MM.1S (cell line): Measurements from ENCODE around the gene MTCH2.
A peak's percentile ranks its signal among the peaks of the same experiment; 100 is the strongest.

Experiments used
- DNase-seq: peaks from one replicate; pipeline ENCODE4 v3.0.0-alpha.2; 2015
- H2AFZ ChIP-seq: fragments of 300-600 bp; sonication (generic); 2 replicates; pipeline ENCODE4 v1.6.0; 2016; ENCODE audit warnings: antibody characterized with exemption, low read length
- H3F3A ChIP-seq: fragments of 300-600 bp; sonication (generic); 2 replicates; pipeline ENCODE4 v1.6.1; 2016; ENCODE audit warnings: mild to moderate bottlenecking, antibody characterized with exemption, low read length, moderate library complexity, mixed read lengths; ENCODE audit not compliant: insufficient read depth
- H3K27ac ChIP-seq: fragments of 300-600 bp; sonication (generic); 2 replicates; pipeline ENCODE4 v1.5.1; 2016; ENCODE audit warnings: mild to moderate bottlenecking, low read length
- H3K27me3 ChIP-seq: fragments of 300-600 bp; sonication (generic); replicated peaks from 2 replicates; pipeline ENCODE4 v1.6.0; 2016; ENCODE audit warnings: low read length; ENCODE audit not compliant: insufficient read depth
- H3K36me3 ChIP-seq: fragments of 300-600 bp; sonication (generic); replicated peaks from 2 replicates; pipeline ENCODE4 v1.6.1; 2016; ENCODE audit warnings: mild to moderate bottlenecking, low read length, mixed read lengths; ENCODE audit not compliant: insufficient read depth
- H3K4me1 ChIP-seq: fragments of 300-600 bp; sonication (generic); 2 replicates; pipeline ENCODE4 v1.6.1; 2016; ENCODE audit warnings: low read length, mixed read lengths
- H3K4me2 ChIP-seq: fragments of 300-600 bp; sonication (generic); 2 replicates; pipeline ENCODE4 v1.6.0; 2016; ENCODE audit warnings: low read depth, low read length
- H3K4me3 ChIP-seq: fragments of 300-600 bp; sonication (generic); 2 replicates; pipeline ENCODE4 v1.5.1; 2016; ENCODE audit warnings: low read length, mixed read lengths
- H3K79me2 ChIP-seq: fragments of 300-600 bp; sonication (generic); 2 replicates; pipeline ENCODE4 v1.6.1; 2016; ENCODE audit warnings: mixed run types, low read length, mixed read lengths
- H3K9ac ChIP-seq: fragments of 300-600 bp; sonication (generic); 2 replicates; pipeline ENCODE4 v1.6.1; 2016; ENCODE audit warnings: low read length, mixed read lengths
- H3K9me2 ChIP-seq: fragments of 300-600 bp; sonication (generic); replicated peaks from 2 replicates; pipeline ENCODE4 v1.6.1; 2016; ENCODE audit warnings: mild to moderate bottlenecking, low read length, mixed read lengths; ENCODE audit not compliant: insufficient read depth
- H3K9me3 ChIP-seq: fragments of 300-600 bp; sonication (generic); replicated peaks from 2 replicates; pipeline ENCODE4 v1.6.1; 2016; ENCODE audit warnings: mild to moderate bottlenecking, low read length, mixed read lengths; ENCODE audit not compliant: insufficient read depth
- H4K20me1 ChIP-seq: fragments of 300-600 bp; sonication (generic); 2 replicates; pipeline ENCODE4 v1.6.1; 2016; ENCODE audit warnings: mild to moderate bottlenecking, low read length, moderate library complexity, mixed read lengths; ENCODE audit not compliant: insufficient read depth
- EZH2 ChIP-seq: fragments of 300-600 bp; sonication (generic); optimal IDR thresholded peaks from 2 replicates; pipeline ENCODE3; 2017; ENCODE audit warnings: low read depth, mild to moderate bottlenecking, antibody characterized with exemption, low read length, mixed read lengths
- EZH2phosphoT487 ChIP-seq: fragments of 300-600 bp; sonication (generic); IDR thresholded peaks from 2 replicates; pipeline ENCODE4 v1.6.1; 2018; ENCODE audit warnings: antibody characterized with exemption, low read length
- TF ChIP-seq, protein P1 (sequence below): fragments of 300-600 bp; sonication (generic); IDR thresholded peaks from 2 replicates; pipeline ENCODE4 v1.5.1; 2016; ENCODE audit warnings: antibody characterized with exemption, low read length, mixed read lengths

The MTCH2 gene

DNA sequence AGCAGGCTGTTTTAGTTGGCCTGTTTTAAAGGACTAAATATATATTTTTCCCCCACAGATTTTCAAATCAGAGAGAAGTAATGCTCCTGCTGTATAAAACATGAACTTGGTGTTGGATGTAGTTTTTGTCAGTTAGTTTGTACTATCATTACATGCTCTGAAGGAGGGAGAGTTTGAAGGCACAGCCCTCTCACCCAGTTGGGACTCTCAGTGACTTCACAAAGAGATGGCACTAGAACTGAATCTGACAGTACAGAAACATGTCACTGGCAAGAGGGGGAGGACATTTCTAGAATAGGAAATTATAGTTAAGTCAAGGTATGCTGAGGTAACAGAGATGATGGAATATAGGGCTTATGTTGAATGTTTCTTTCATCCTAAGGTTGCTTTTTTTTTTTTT is 27.1 kb downstream of the MTCH2 start:
- no peaks in the 10 kb centered on the region for H3K9me2 ChIP-seq
- no peaks in the 10 kb centered on the region for H3K9me3 ChIP-seq
- H3K27me3 ChIP-seq, result no peaks in the 10 kb centered on the region
- peaks cover 15% of the 10 kb centered on the region; the same call in 1 of the 2 replicates for H3F3A ChIP-seq
- H3K4me3 ChIP-seq, result no peak overlapping the region
- no peaks in the 10 kb centered on the region for H3K79me2 ChIP-seq
- peaks cover 42% of the 10 kb centered on the region for H3K4me1 ChIP-seq
- no peaks in the 10 kb centered on the region for H4K20me1 ChIP-seq
- TF ChIP-seq, protein P1, sequence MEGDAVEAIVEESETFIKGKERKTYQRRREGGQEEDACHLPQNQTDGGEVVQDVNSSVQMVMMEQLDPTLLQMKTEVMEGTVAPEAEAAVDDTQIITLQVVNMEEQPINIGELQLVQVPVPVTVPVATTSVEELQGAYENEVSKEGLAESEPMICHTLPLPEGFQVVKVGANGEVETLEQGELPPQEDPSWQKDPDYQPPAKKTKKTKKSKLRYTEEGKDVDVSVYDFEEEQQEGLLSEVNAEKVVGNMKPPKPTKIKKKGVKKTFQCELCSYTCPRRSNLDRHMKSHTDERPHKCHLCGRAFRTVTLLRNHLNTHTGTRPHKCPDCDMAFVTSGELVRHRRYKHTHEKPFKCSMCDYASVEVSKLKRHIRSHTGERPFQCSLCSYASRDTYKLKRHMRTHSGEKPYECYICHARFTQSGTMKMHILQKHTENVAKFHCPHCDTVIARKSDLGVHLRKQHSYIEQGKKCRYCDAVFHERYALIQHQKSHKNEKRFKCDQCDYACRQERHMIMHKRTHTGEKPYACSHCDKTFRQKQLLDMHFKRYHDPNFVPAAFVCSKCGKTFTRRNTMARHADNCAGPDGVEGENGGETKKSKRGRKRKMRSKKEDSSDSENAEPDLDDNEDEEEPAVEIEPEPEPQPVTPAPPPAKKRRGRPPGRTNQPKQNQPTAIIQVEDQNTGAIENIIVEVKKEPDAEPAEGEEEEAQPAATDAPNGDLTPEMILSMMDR, result no peak
- TF ChIP-seq EZH2phosphoT487 (no peak), EZH2 (no peak)
- H3K4me2 ChIP-seq, result no peak overlapping the region
- H2AFZ ChIP-seq, result no peak overlapping the region
- H3K27ac ChIP-seq, result no peak overlapping the region
- DNase-seq, result no peak
- no peaks in the 10 kb centered on the region for H3K36me3 ChIP-seq
- H3K9ac ChIP-seq, result no peak overlapping the region

DNA sequence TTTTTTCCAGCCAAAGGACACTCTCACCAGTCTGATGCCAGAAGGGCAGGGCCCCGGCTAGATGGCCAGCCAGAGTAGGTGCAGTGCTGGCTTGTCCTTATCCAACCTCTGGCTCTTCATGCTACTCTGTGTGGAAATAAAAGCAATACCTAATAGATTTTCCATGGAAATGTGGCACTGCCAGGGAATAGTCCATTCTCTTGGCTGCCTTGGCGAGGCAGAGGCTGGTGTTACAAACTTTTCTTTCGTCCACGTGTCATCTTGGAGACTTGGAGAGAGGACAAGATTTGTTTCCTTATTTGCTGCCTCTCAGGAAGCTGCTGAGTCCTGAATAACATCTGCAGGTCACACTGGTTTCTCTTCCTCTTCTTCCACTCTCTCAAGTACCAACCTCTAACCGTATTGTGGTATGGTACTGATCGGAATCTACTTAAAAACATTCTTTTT is 31.0 kb downstream of the MTCH2 start:
- H3K9me2 ChIP-seq, result no peaks in the 10 kb centered on the region
- no peak overlapping the region for H3K9ac ChIP-seq
- H3K9me3 ChIP-seq, result no peaks in the 10 kb centered on the region
- H3K4me1 ChIP-seq, result peaks cover 18% of the 10 kb centered on the region
- H3K4me3 ChIP-seq, result no peak overlapping the region
- peak; percentile 33 for DNase-seq
- no peaks in the 10 kb centered on the region for H3K79me2 ChIP-seq
- 0 out of 2 replicates have a peak, but pooled peaks cover 4% of the 10 kb centered on the region for H3F3A ChIP-seq
- H3K4me2 ChIP-seq, result peak overlapping the region; percentile 35; the same call in 1 of the 2 replicates
- no peaks in the 10 kb centered on the region for H4K20me1 ChIP-seq
- peak overlapping the region; percentile 15; the same call in 1 of the 2 replicates for H3K27ac ChIP-seq
- H3K36me3 ChIP-seq, result no peaks in the 10 kb centered on the region
- H2AFZ ChIP-seq, result no peak overlapping the region
- H3K27me3 ChIP-seq, result no peaks in the 10 kb centered on the region
- TF ChIP-seq EZH2phosphoT487, result no peak
- TF ChIP-seq EZH2, result no peak
- TF ChIP-seq, protein P1, result no peak

DNA sequence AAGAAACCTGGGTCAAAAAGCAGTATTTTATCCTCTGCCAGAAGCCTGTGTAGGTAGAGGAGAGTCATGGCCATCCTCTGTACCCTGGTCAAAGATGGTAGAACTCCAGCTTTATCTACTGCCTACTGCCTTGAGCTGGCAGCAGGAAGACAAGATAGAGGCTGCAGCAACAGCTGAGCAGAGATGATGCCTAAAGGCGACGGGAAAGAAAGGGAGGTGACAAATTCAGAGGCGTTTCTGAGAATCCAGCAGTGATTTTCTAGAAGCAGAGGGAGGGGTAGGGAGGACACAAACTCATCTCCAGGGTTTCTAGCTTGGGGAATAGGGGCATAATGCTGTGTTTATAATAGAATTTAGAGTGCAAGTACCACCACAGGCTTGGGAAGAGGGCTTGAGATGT is 32.7 kb downstream of the MTCH2 start:
- peaks cover 16% of the 10 kb centered on the region for H3K4me1 ChIP-seq
- no peak overlapping the region for H3K27ac ChIP-seq
- no peaks in the 10 kb centered on the region for H3K9me2 ChIP-seq
- no peak overlapping the region for H3K4me3 ChIP-seq
- TF ChIP-seq EZH2phosphoT487 (no peak), EZH2 (no peak)
- TF ChIP-seq, protein P1, result no peak
- 0 out of 2 replicates have a peak, but pooled peaks cover 4% of the 10 kb centered on the region for H3F3A ChIP-seq
- H3K9me3 ChIP-seq, result no peaks in the 10 kb centered on the region
- H3K36me3 ChIP-seq, result no peaks in the 10 kb centered on the region
- no peak overlapping the region for H2AFZ ChIP-seq
- no peaks in the 10 kb centered on the region for H3K27me3 ChIP-seq
- DNase-seq, result no peak
- no peaks in the 10 kb centered on the region for H3K79me2 ChIP-seq
- H3K9ac ChIP-seq, result no peak overlapping the region
- no peaks in the 10 kb centered on the region for H4K20me1 ChIP-seq
- no peak overlapping the region for H3K4me2 ChIP-seq
